ENCODE data around the gene CEBPA.
A peak's percentile ranks its signal among the peaks of the same experiment; 100 is the strongest.
"Not testable (repeated sequence)": the region's sequence is repeated elsewhere in the genome, so short reads cannot be mapped to it uniquely, and the experiment has no call there.

Gene CEBPA

DNA sequence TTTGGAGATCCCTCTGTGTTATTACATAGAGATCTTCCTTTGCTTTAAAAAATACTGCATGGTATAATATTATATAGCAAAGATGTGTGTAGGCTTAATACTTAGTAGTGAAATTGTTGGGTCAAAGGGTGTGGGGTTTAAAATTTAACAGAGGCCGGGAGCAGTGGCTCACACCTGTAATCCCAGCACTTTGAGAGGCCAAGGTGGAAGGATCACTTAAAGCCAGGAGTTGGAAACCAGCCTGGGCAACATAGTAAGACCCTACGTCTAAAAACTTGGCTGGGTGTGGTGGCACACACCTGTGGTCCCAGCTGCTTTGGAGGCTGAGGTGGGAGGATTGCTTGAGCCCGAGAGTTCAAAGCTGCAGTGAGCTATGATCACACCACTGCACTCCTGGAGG, 22.3 kb upstream of the CEBPA start:
- no peak for DNase-seq (ENCODE audit: low spot score)

DNA sequence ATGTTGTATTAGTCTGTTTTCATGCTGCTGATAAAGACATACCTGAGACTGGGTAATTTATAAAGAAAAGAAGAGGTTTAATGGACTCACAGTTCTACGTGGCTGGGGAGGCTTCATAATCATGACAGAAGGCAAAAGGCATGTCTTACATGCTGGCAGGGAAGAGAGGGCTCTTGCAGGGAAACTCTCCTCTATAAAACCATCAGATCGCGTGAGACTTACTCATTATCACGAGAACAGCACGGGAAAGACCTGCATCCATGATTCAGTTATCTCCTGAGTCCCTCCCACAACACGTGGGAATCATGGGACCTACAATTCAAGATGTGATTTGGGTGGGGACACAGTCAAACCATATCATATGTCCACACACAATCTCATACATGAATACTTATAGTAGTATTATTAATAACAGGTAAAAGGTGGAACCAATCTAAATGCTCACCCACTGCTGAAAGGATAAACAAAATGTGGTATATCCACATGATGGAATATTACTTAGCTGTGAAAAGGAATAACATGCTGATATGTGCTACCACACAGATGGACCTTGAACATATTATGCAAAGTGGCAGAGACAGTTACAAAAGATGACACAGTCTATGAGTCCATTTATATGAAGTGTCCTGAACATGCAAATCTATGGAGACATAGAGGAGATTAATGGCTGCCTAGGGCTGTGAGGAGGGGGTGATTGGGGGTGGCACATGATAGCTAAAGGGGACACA, 20.9 kb upstream of the CEBPA start:
- no peak for DNase-seq (ENCODE audit: low spot score)

DNA sequence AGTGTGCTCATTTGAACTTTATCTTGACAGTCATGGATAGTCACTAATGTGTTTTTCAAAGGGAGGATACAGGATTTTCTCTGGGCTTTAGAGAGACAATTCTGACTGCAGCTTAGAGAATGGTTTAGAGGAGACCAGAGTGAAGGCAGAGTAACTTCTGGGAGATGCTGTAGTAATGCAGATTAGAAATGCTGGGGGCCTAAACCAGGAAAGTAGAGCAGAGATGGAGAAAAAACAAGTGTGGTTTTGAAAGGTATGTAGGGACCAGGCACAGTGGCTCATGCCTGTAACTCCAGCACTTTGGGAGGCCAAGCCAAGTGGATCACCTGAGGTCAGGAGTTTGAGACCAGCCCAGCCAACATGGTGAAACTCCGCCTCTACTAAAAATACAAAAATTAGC, 18.3 kb upstream of the CEBPA start:
- DNase-seq (ENCODE audit: low spot score) = no peak

DNA sequence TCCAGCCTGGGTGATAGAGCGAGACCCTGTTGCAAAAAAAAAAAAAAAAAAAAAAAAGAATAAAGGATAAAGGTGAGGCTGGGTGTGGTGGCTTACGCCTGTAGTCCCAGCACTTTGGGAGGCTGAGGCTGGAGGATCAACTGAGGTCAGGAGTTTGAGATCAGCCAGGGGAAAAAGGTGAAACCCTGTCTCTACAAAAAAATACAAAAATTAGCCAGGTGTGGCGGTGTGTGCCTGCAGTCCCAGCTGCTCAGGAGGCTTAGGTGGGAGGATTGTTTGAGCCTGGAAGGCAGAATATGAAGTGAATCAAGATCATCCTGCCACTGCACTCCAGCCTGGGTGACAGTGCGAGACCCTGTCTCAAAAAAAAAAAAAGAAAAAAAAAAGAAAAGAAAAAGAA, 15.7 kb upstream of the CEBPA start:
- not testable (repeated sequence) for DNase-seq (ENCODE audit: low spot score)

DNA sequence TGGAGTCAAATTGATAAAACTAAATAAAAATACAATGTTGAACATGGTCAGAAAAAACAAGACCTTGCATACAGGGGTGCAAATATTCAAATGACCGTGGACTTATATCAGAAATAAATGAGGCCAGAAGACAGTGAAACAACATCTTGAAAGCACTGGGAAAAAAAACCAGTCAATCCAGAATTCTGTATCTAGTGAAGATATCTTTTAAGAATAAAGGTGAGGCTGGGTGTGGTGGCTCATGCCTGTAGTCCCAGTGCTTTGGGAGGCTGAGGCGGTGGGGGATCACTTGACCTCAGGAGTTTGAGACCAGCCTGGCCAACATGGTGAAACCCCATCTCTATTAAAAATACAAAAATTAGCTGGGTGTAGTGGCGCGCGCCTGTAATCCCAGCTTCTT, 15.2 kb upstream of the CEBPA start:
- DNase-seq (ENCODE audit: low spot score) = no peak

DNA sequence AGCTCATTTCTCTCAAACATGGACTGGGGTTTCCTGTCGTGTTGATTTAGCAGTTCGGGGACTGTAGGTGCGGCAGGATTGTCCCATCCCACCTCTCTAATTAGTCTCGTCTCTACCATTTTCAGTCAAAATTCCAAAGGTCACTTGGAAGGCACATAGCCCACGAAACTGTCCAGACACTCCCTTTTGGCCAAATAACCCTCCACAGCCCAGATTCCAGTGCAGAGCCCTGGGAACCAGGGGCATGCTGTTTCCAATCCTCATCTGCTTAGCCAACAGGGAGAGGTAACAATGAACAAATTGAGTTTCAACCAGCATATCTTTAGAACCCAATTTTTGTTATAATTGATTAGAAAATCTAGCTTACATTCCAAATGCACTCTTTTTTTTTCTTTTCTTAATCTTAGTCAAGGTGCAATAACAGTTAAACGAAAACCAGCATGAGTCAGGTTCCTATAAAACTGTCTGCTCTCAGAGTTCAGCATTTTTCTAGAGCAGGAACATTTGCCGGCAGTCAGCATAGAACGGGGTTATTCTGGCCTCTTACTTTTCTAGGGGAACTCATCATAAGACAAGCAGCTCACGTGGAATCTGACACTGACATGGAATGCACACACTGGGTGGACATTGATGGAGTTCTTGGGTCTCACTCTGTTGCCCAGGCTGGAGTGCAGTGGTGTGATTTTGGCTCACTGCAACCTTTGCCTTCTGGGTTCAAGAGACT, 14.4 kb upstream of the CEBPA start:
- peak; percentile 74 for DNase-seq (ENCODE audit: low spot score)

DNA sequence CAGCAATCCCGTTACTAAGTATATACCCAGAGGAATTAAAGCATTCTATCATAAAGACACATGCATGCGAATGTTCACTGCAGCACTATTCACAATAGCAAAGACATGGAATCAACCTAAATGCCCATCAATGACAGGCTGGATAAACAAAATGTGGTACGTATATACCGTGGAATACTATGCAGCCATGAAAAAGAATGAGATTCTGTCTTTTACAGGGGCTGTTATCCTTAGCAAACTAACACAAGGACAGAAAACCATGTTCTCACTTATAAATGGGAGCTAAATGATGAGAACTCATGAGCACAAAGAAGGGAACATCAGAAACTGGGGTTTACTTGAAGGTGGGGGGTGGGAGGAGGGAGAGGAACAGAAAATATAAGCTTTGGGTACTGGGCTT, 10.5 kb upstream of the CEBPA start:
- DNase-seq (ENCODE audit: low spot score) = not testable (repeated sequence)

DNA sequence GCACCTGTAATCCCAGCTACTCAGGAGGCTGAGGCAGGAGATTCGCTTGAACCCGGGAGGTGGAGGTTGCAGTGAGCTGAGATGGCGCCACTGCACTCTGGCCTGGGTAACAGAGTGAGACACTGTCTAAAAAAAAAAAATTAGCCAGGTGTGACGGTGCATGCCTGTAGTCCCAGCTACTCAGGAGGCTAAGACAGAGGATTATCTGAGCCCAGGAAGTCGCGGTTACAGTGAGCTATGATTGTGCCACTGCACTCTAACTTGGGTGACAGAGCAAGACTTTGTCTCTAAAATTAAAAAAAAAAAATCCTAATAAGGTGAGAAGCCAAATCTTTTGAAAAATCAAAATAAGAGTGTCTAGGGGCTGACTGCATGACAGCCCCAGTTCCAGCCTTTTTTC, 9.7 kb upstream of the CEBPA start:
- DNase-seq (ENCODE audit: low spot score) = no peak

DNA sequence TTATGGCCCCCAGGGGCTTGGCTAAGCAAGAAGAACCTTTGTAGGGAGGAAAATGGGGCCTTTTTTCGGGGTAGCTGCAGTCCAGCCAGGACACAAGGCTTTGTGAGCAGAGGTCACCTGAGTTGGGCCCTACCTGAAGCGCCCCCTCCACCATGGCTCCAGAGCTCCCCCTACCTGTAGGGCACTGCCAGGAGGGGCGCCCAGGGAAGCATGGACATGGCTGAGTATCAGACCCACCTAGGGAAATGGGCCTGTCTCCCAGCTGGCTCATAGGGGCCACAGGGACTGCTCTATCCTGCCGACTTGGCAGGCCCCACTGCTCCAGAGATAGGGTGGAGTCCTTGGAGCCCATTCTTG, 9.0 kb upstream of the CEBPA start:
- no peak for DNase-seq (ENCODE audit: low spot score)

DNA sequence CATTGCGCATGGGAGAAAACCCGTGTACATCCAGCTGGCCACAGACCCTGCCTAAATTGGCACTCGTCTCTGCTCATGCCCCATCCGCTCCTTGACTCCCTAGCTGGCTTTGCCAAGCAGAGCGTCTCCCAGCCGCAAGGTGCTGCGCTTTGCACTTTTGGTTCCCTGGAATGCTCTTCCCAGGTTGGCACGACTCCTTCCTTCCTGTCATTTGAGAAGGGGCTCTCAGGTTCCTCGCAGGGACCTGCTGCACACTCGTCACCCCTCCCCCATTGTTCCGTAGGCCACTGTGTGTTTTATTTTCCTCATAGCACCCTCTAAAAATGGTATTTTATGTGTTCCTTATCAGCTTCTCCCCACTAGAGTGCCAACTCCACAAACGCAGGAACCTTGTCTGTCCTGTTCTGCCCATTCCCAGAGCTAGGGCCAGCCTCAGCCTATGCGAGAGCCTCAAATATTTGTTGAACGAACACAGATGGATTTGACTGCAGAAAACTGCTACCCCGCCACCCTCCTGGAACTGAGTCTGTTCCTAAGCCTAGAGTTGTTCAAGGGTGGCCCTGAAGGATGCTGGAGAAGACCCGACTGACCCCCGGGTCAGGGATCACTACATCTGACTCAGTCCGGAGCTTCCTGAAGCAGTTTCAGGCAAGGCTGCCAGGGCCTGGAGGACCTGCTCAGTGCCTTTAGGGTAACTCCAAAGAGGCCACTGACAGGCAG, 8.4 kb upstream of the CEBPA start:
- no peak for DNase-seq (ENCODE audit: low spot score)

DNA sequence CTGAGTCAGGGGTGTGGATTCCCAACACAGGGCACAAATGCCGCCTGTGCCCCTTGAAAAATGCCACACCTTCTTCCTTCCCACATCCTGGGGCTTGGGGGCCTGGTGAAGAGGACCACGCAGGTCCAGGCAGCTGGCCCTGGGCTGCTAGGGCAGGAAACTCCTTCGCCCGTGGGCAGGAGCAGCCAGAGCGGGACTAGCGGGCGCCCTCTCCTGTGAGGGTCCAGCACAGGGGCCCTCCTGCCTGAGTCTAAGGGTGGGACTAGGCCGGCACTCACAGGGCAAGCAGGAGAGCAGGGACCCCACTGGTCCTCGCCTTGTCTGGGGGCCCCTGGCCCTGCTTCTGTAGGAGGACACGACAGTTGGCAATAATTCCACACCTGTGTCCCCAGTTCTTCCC, 7.5 kb upstream of the CEBPA start:
- no peak for DNase-seq (ENCODE audit: low spot score)

DNA sequence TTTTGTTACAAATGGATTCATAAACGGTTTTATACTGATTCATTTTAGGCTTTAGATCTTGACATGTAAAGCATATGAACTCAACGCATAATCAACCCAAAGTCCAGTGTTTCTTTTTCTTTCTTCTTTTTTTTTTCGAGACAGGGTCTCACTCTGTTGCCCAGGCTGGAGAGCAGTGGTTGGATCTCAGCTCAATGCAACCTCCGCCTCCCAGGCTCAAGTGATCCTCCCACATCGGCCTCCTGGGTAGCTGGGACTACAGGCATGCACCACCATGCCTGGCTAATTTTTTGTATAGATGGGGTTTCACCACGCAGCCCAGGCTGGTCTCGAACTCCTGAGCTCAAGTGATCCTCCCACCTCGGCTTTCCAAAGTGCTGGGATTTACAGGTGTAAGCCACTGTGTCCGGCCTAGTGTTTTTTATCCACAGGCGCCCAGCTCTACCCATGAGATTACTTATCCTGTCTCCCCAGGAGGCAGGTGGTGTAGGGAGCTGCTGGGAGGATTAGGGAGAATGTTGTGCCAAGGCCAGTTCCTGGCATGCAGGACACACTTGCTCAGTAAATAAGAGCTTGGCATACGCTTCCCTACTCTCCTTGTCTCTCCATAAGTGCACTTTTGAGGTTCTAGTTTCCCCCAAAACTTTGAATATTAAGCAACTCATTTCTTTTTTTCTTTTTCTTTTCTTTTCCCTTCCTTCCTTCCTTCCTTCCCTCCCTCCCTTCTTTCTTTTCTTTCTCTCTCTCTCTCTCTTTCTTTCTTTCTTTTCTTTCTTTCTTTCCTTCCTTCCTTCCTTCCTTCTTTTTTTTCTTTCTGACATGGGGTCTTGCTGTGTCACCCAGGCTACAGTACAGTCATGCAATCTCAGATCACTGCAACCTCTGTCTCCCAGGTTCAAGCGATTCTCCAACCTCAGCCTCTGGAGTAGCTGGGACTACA, 4.8 kb upstream of the CEBPA start:
- no peak for DNase-seq (ENCODE audit: low spot score)

DNA sequence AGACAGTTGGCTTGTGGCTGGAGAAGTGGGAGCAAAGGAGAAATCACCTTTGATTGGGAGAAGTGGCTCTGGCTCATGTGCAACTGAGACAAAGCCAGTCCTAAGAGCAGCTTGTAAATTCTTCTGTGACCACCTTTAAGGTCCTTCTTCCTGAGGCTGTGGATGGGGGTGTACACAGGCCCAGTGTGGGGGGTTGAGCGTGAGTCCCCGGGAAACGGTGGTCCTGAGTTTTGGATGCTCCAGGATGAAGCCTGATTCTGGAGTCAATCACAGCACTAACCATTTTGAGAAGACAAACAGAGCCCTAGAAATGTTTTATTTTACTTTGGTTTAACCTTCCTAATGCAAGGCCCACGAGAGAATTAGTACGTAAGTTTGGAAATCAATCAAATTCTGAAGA, 3.9 kb upstream of the CEBPA start:
- DNase-seq (ENCODE audit: low spot score) = no peak

DNA sequence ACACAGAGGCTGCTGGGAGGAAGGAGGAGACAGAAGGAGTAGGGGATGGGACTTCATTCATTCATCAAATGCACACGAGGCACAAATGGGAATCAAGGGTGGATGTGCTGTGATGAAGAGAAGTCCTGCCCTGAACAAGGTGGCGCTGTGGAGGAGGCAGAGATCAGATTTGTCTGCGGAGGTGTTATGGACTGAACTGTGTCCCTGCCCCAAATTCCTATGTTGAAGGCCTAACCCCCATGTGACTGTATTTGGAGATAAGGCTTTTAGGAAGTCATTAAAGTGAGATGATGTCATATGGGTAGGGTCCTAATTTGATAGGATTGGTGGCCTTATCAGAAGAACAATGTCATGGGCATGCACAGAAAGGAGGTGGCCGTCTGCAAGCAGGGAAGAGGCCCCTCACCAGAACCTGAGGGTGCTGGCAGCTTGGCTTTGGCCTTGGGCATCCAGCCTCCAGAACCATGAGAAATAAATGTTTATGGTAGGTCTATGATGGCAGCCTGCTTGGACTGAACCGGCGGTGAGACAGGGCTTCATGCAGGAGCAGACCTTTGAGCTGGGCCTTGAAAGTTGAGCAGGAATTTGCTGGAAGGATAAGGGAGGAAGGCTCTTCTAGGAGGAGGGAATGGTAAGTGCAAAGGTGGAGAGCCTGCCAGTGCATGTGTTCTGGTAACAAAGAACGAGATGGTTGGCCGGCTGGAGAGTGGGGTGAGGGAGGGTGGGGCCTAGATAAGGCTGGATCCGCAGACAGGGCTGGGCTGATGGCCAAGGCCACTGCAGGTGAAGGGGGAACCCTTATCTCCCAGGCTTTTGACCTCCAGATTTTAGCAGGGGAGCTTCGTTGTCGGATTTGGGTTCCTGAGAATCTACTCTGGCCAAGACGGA, 2.7 kb upstream of the CEBPA start:
- DNase-seq (ENCODE audit: low spot score) = peak; percentile 26

DNA sequence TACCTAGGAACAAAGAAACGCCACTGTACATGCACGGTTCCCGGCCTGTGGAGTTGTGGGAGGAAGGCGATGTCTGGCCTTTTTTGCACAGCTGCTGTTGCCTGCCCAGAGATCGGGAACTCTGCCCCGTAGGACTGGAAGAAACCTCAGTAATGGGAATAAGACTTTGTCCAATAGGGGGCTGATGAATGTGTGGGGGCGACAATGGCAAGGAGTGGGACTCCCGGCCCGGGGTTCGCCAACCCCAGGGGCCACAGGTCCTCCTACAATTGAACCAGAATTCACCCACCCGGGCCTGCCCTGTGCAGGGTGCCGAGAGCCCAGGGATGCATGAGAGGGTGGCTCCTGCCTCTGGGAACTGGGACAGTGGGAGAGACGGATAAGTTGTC, 2.0 kb upstream of the CEBPA start:
- DNase-seq (ENCODE audit: low spot score) = no peak

DNA sequence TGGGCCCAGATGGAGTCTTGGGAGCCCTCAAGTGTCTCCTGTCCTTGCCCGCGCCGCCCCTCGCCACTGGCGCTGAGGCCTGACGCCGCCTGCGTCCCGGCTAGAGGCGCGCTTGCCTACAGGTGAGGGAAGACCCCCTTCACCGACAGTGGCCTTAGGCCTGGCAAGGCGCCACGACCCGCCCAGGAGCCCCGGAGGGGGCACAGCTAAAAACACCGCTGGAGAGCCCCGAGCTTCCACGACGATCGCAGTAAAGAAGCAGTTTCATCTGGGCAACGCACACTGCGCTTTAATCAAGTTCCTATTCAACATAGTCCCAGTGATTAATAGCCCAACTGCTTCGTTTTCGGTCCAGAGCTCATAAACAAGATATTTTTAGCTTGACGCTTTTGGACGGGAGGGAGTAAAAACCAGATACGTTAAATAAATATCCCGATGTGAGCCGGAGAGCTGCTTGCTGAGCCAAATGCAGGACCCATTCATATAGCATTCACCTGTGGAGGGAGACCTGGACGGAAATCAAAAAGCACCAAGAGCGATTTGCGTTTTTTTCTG, 1.5 kb upstream of the CEBPA start:
- no peak for DNase-seq (ENCODE audit: low spot score)

DNA sequence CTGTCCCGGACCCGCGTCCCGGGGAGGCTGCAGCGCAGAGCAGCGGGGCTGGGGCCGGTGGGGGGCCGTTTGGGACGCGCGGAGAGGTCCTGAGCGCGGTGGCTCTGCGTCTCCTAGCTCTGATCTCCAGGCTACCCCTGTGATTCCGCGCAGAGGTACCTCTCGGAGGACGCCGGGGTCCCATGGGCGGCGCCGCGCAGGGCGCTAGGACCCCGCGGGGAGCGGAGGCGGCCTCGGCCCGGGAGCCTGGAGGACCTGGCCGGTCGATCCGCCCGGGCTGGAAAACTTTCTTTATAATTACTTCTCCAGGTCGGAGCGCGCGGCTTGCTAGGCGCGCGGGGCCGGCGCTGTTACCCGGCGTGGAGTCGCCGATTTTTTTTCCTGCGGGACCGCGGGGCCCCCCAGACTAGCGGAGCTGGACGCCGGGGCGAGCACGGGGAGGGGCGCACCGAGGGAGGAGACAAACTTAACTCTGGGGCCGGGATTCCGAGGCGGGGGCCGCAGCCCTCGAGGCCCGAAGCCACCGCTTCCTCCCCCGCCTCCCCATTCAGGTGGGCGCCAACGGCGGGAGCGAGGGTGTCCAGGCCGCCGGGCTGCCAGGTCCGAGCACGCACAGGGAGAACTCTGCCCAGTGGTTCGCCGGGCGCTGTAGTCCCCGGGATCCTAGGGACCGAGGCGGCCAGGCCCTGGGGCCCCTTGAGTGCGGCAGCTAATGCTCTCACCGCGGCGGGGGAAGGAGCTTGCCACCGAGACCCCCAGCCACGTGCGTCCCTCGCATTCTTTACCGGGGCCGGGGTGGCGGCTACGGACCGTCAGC, 848 bp upstream of the CEBPA start:
- DNase-seq (ENCODE audit: low spot score) = peak; percentile 43

DNA sequence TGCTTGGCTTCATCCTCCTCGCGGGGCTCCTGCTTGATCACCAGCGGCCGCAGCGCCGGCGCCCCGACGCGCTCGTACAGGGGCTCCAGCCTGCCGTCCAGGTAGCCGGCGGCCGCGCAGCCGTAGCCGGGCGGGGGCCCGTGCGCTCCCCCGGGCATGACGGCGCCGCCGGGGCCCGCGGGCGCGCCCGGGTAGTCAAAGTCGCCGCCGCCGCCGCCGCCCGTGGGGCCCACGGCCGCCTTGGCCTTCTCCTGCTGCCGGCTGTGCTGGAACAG, 497 bp downstream of the CEBPA start:
- no peak for DNase-seq (ENCODE audit: low spot score)

DNA sequence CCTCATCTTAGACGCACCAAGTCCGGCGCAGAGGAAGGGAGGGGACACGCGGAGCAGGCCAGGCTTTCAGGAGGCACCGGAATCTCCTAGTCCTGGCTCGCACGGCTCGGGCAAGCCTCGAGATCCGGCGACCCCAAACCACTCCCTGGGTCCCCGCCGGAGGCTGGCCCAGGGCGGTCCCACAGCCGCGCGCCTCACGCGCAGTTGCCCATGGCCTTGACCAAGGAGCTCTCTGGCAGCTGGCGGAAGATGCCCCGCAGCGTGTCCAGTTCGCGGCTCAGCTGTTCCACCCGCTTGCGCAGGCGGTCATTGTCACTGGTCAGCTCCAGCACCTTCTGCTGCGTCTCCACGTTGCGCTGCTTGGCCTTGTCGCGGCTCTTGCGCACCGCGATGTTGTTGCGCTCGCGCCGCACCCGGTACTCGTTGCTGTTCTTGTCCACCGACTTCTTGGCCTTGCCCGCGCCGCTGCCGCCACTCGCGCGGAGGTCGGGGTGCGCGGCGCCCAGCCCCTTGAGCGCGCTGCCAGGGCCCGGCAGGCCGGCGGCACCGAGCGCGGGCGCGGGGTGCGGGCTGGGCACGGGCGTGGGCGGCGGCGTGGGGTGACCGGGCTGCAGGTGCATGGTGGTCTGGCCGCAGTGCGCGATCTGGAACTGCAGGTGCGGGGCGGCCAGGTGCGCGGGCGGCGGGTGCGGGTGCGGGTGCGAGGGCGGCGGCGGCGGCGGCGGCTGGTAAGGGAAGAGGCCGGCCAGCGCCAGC, 1.0 kb downstream of the CEBPA start:
- no peak for DNase-seq (ENCODE audit: low spot score)

DNA sequence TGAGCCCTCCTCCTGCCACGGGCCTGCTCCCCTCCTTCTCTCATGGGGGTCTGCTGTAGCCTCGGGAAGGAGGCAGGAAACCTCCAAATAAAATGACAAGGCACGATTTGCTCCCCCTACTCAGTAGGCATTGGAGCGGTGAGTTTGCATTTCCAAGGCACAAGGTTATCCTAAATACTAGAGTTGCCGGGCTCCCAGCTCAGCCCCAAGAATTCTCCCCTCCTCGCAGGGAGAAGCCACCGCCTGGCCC, 1.5 kb downstream of the CEBPA start:
- DNase-seq (ENCODE audit: low spot score) = no peak
